WTC11 (cell line): ENCODE measurements around the gene ST3GAL5.

Experiments used
- ATF1 ChIP-seq: sonication (generic); formaldehyde crosslinking; IDR thresholded peaks from 2 replicates; pipeline ENCODE4 v1.8.1; 2023; ENCODE audit warnings: mild to moderate bottlenecking, moderate library complexity, missing genetic modification reagents
- KAT7 ChIP-seq: sonication (generic); formaldehyde crosslinking; IDR thresholded peaks from 2 replicates; pipeline ENCODE4 v1.8.1; 2023; ENCODE audit warnings: missing genetic modification reagents, mild to moderate bottlenecking, borderline replicate concordance
- NFE2L1 ChIP-seq: sonication (generic); formaldehyde crosslinking; IDR thresholded peaks from 2 replicates; pipeline ENCODE4 v1.8.1; 2023; ENCODE audit warnings: missing genetic modification reagents
- TF ChIP-seq, protein P1 (sequence below): fragments of 200-600 bp; IDR thresholded peaks from 2 replicates; pipeline ENCODE4 v1.8.0; 2022; ENCODE audit warnings: antibody characterized with exemption
- TF ChIP-seq, protein P2 (sequence below): sonication (generic); formaldehyde crosslinking; conservative IDR thresholded peaks from 2 replicates; pipeline ENCODE4 v1.8.1; 2023; ENCODE audit warnings: mild to moderate bottlenecking, low read depth, missing genetic modification reagents, moderate library complexity

DNA sequence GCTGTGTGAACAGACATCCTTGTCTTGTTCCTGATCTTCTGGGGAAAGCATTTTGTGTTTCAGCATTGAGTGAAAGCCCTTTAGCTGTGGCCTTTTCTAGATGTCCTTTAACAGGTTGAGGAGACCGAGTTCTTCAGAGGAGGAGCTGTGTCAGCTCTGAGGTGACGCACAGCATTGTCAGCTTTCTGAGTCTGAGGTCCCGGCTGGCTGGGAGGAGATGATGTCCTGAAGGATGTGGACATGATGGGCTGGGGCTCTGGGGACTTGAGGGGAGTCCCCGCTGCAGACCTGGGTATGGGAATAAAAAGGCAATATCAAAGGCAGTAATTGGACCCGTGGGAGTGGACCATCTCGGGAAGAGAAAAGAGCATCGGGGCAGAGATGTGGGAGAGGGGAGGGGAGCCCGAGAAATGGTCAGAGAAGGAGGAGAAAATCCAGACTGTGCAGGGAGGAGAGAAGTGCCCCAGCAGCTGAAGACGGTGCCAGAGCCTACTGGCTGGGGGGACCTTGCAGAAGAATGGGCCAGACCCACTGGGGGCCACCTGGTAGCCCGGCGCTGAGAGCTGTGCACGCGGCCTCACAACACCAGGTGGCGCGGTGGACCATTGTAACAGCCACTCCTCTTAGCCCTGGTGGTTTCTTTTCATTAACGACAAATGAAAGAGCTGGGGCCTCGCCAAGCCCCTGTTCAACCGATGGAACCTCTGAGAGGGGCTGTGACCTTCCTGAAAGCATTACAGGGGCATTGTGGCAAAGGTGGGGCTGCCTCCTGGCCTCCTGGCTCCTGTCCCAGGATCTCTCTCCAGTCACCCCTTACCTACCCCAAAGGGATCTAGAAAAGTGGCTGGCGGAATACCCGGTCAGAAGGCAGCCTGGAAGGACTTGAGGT lies 61.6 kb downstream of the ST3GAL5 start:
- TF ChIP-seq ATF1 (CRISPR knock-in tag) (no peak), NFE2L1 (CRISPR knock-in tag) (no peak), KAT7 (CRISPR knock-in tag) (no peak)
- TF ChIP-seq, protein P1, sequence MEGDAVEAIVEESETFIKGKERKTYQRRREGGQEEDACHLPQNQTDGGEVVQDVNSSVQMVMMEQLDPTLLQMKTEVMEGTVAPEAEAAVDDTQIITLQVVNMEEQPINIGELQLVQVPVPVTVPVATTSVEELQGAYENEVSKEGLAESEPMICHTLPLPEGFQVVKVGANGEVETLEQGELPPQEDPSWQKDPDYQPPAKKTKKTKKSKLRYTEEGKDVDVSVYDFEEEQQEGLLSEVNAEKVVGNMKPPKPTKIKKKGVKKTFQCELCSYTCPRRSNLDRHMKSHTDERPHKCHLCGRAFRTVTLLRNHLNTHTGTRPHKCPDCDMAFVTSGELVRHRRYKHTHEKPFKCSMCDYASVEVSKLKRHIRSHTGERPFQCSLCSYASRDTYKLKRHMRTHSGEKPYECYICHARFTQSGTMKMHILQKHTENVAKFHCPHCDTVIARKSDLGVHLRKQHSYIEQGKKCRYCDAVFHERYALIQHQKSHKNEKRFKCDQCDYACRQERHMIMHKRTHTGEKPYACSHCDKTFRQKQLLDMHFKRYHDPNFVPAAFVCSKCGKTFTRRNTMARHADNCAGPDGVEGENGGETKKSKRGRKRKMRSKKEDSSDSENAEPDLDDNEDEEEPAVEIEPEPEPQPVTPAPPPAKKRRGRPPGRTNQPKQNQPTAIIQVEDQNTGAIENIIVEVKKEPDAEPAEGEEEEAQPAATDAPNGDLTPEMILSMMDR: peak; percentile 62
- TF ChIP-seq, protein P2, sequence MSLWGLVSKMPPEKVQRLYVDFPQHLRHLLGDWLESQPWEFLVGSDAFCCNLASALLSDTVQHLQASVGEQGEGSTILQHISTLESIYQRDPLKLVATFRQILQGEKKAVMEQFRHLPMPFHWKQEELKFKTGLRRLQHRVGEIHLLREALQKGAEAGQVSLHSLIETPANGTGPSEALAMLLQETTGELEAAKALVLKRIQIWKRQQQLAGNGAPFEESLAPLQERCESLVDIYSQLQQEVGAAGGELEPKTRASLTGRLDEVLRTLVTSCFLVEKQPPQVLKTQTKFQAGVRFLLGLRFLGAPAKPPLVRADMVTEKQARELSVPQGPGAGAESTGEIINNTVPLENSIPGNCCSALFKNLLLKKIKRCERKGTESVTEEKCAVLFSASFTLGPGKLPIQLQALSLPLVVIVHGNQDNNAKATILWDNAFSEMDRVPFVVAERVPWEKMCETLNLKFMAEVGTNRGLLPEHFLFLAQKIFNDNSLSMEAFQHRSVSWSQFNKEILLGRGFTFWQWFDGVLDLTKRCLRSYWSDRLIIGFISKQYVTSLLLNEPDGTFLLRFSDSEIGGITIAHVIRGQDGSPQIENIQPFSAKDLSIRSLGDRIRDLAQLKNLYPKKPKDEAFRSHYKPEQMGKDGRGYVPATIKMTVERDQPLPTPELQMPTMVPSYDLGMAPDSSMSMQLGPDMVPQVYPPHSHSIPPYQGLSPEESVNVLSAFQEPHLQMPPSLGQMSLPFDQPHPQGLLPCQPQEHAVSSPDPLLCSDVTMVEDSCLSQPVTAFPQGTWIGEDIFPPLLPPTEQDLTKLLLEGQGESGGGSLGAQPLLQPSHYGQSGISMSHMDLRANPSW (CRISPR knock-in tag): no peak
